GM12878 (cell line): ENCODE results near the gene CTSL. TPM values are rescaled to one million over a fixed set of nuclear protein-coding genes. Genes with fewer than 3 reads are reported as not detected.

Experiments
- ATAC-seq: fragments of 200-7000 bp; cut with Tn5 transposase; 3 replicates; pipeline ENCODE4 v1.9.1; 2020; ENCODE audit warnings: mild to moderate bottlenecking, moderate library complexity
- BruUV-seq: library from RNA; stranded (reverse); fragments of 400-500 nt; replicated peaks from 2 replicates; lab custom pipeline; 2021; lab: Mats Ljungman, UMichigan
- CTCF ChIA-PET: fragments of 300-600 bp; sonication (Branson Sonifier 250); formaldehyde crosslinking; extraction: SDS; loops from one replicate; lab custom pipeline; 2021; ENCODE audit warnings: inconsistent platforms; lab: Yijun Ruan, JAX
- POLR2A ChIA-PET: fragments of 350-600 bp; formaldehyde crosslinking; extraction: SDS; loops from one replicate; lab custom pipeline; 2021; ENCODE audit warnings: inconsistent platforms; lab: Charles Lee
- RAD21 ChIA-PET: fragments of 300-600 bp; sonication (Branson Sonifier 250); formaldehyde crosslinking; loops from one replicate; lab custom pipeline; 2023; ENCODE audit warnings: antibody characterized with exemption; ENCODE audit not compliant: unreplicated experiment; lab: Charles Lee
- SMC1A ChIA-PET: fragments of 300-600 bp; sonication (Branson Sonifier 250); formaldehyde crosslinking; loops from one replicate; lab custom pipeline; 2023; ENCODE audit not compliant: unreplicated experiment, uncharacterized antibody; lab: Charles Lee
- DNase-seq: peaks from one replicate; pipeline ENCODE4 v3.0.0-alpha.2; 2011; ENCODE audit warnings: low read depth, low spot score
- FAIRE-seq: peaks from 3 replicates; lab custom pipeline; 2011; peaks lifted over from hg19 to GRCh38; lab: Jason Lieb, UNC
- H2AFZ ChIP-seq: 2 replicates; pipeline ENCODE4 v1.6.0; 2011; ENCODE audit warnings: low read depth, low read length, control low read depth; ENCODE audit not compliant: control insufficient read depth
- H3K27ac ChIP-seq: 2 replicates; pipeline ENCODE4 v1.5.1; 2011; ENCODE audit warnings: control low read depth; ENCODE audit not compliant: control insufficient read depth, insufficient read depth
- H3K27me3 ChIP-seq, 2 experiments: replicated peaks in 1 of 2; 2 replicates each; pipeline versions ENCODE4 v1.6.0 to v1.6.1; 2011; ENCODE audit warnings: low read length in 1 of 2; ENCODE audit not compliant: control insufficient read depth in 2 of 2, insufficient read depth in 2 of 2
- H3K36me3 ChIP-seq, 2 experiments: 2 replicates each; pipeline ENCODE4 v1.5.1; 2011; ENCODE audit warnings: low read length in 1 of 2; ENCODE audit not compliant: control insufficient read depth in 2 of 2, insufficient read depth in 2 of 2
- H3K4me1 ChIP-seq: 2 replicates; pipeline ENCODE4 v1.6.1; 2011; ENCODE audit warnings: mild to moderate bottlenecking, low read length, moderate library complexity, mixed read lengths; ENCODE audit not compliant: control insufficient read depth, insufficient read depth
- H3K4me2 ChIP-seq: 2 replicates; pipeline ENCODE4 v1.6.0; 2011; ENCODE audit warnings: control low read depth; ENCODE audit not compliant: control insufficient read depth, insufficient read depth
- H3K4me3 ChIP-seq: fragments of 200-600 bp; sonication (generic); 2 replicates; pipeline ENCODE4 v1.5.1; 2016
- H3K79me2 ChIP-seq: 2 replicates; pipeline ENCODE4 v1.6.0; 2011; ENCODE audit warnings: low read length; ENCODE audit not compliant: control insufficient read depth, insufficient read depth
- H3K9ac ChIP-seq: 2 replicates; pipeline ENCODE4 v1.8.0; 2011; ENCODE audit warnings: low read length, control low read depth, mixed read lengths; ENCODE audit not compliant: control insufficient read depth, insufficient read depth
- H3K9me3 ChIP-seq: replicated peaks from 3 replicates; pipeline ENCODE4 v1.5.1; 2011; ENCODE audit warnings: mild to moderate bottlenecking, low read length; ENCODE audit not compliant: control insufficient read depth, insufficient read depth
- H4K20me1 ChIP-seq: 2 replicates; pipeline ENCODE4 v1.6.0; 2011; ENCODE audit not compliant: control insufficient read depth, insufficient read depth
- EED ChIP-seq: sonication (generic); IDR thresholded peaks from 2 replicates; pipeline ENCODE4 v1.6.1; 2016; ENCODE audit warnings: antibody characterized with exemption, low read depth
- GATAD2B ChIP-seq: fragments of 450-650 bp; conservative IDR thresholded peaks from 2 replicates; pipeline ENCODE4 v1.6.1; 2017; ENCODE audit warnings: low read depth, mild to moderate bottlenecking, moderate library complexity
- JUNB ChIP-seq: IDR thresholded peaks from 2 replicates; pipeline ENCODE4 v1.6.1; 2016; ENCODE audit warnings: antibody characterized with exemption, mild to moderate bottlenecking
- NFIC ChIP-seq: IDR thresholded peaks from 2 replicates; pipeline ENCODE4 v1.6.1; 2012; ENCODE audit warnings: low read depth, mild to moderate bottlenecking, inconsistent platforms, low read length, moderate library complexity
- NR2C1 ChIP-seq: fragments of 450-650 bp; IDR thresholded peaks from 2 replicates; pipeline ENCODE4 v1.6.1; 2017; ENCODE audit warnings: antibody characterized with exemption, mild to moderate bottlenecking, moderate library complexity
- RUNX3 ChIP-seq: IDR thresholded peaks from 2 replicates; pipeline ENCODE4 v1.6.1; 2012; ENCODE audit warnings: low read length, inconsistent platforms
- WRNIP1 ChIP-seq: IDR thresholded peaks from 2 replicates; pipeline ENCODE4 v1.6.1; 2011; ENCODE audit warnings: low read depth, low read length, improper control_type of control experiment, borderline replicate concordance
- WGBS: methylation state at CpG from one replicate; pipeline ENCODE4 v1.1.6; 2016; ENCODE audit warnings: low lambda C conversion rate; ENCODE audit not compliant: insufficient replicate concordance, insufficient coverage; ENCODE audit errors: missing lambda C conversion rate; 5-methylcytosine and 5-hydroxymethylcytosine counted together
- in situ Hi-C: fragments of 300-500 bp; cut with MboI; formaldehyde crosslinking; loops from 9 replicates; pipeline ENCODE4 v1.14.3; 2018; ENCODE audit warnings: mixed read lengths
- intact Hi-C: fragments of 100-400 bp; cut with micrococcal nuclease; formaldehyde crosslinking; loops from one replicate; pipeline ENCODE4 v1.14.2; 2022; ENCODE audit not compliant: unreplicated experiment
- polyA plus RNA-seq, 11 experiments: library from polyadenylated mRNA; depleted of rRNA in 4 of 11; unstranded in 6 of 11; stranded (reverse) in 5 of 11; fragments of >200 nt; fragmentation: Nextera tagmentation in 4 of 11; fragmentation: Illumina TruSeq in 1 of 11; extraction: Ambion mirVana in 4 of 11; extraction: Trizol in 1 of 11; gene quantifications; 1 replicate in 1 of 11; 2 replicates in 10 of 11; pipeline versions ENCODE4 v1.2.1 to v1.2.3, GENCODE V29; 2011 to 2016; ENCODE audit warnings: inconsistent platforms in 2 of 11, missing spikeins in 2 of 11, low read depth in 1 of 11
- total RNA-seq, 4 experiments: library from RNA; depleted of rRNA in 3 of 4; stranded (reverse); fragments of >200 nt in 3 of 4; fragmentation: Illumina TruSeq in 1 of 4; extraction: Trizol in 1 of 4; gene quantifications; 2 replicates each; pipeline versions ENCODE4 v1.2.1 to v1.2.3, GENCODE V29; 2013 to 2021
- TF ChIP-seq, protein P1 (sequence below): fragments of 450-650 bp; IDR thresholded peaks from 2 replicates; pipeline ENCODE4 v1.6.1; 2018; ENCODE audit warnings: borderline replicate concordance, mild to moderate bottlenecking; ENCODE audit not compliant: partially characterized antibody
- TF ChIP-seq, protein P2 (sequence below): fragments of 450-650 bp; IDR thresholded peaks from 2 replicates; pipeline ENCODE4 v1.6.1; 2016; ENCODE audit warnings: mild to moderate bottlenecking, moderate library complexity, borderline replicate concordance

CTSL gene
- total and polyA plus RNA-seq, 10 of the 15 experiments (the other 5 are each of a cell fraction or from before 2014, with no cell fraction given): 0.24 to 0.72 TPM; not detected in 8

DNA sequence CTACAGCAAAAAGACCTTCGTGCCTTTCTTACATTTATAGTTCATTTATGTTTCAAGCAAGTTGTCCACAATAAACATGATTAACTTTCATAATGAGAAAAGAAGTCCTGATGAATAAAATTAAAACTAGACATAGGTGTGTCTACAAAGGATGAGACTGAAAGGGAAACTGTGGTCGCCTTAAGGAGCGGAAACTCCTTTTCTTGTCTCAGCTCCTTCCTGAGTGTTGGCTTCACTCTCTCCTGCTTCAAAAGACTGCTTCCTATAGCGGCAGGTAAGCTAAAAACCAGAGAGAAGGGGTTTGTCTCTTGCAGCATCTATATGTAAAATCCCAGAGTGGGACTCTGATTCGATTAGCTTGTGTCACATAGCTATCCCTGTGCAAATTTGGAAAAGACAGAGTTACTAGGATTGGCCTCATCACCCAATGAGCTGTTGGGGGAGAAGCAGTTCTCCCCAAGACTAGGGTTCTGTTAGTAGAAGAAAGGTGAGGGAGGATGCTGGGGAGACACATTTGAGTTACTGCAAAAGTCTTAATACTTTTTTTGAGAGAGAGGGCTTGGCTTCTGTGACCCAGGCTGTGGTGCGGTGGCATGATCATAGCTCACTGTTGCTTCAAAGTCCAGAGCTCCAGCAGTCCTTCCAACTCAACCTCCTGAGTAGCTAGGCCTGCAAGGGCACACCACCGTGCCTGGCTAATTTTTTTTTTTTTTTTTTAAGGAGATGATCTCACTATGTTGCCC, 16.8 kb upstream of the CTSL start:
- ATAC-seq: peak; percentile 53
- DNase-seq: no peak
- ChIA-PET POLR2A (no interaction called here), SMC1A (no interaction called here), RAD21 (no interaction called here), CTCF (no interaction called here)
- Histone ChIP-seq H3K27me3 (no peaks in the 10 kb centered on the region; a peak in 1 of 4 replicates), H3K4me3 (no peak overlapping the region), H3K27ac (no peak overlapping the region), H3K36me3 (peaks cover 5 to 10% of the 10 kb centered on the region in 2 experiments; a peak in 3 of 4 replicates), H3K9me3 (no peaks in the 10 kb centered on the region), H2AFZ (no peak overlapping the region), H3K4me1 (peaks cover 15% of the 10 kb centered on the region), H4K20me1 (no peaks in the 10 kb centered on the region), H3K9ac (no peak overlapping the region), H3K4me2 (0 out of 2 replicates have a peak overlapping the region, but pooled peaks have one; percentile 13), H3K79me2 (no peaks in the 10 kb centered on the region)
- in situ Hi-C loops: no loop called here
- intact Hi-C loops: no loop called here
- WGBS: 22% methylated on average over 7 of the region's 7 CpGs
- peak; percentile 74 for FAIRE-seq
- TF ChIP-seq RUNX3 (peak; percentile 58; the same call in 1 of the 2 replicates), EED (0 out of 2 replicates have a peak, but pooled peaks have one; percentile 17), WRNIP1 (no peak), NFIC (peak; percentile 39; the same call in 1 of the 2 replicates), NR2C1 (no peak)
- BruUV-seq: no TSS peak

- H3K9ac ChIP-seq: no peak overlapping the region
- H3K36me3 ChIP-seq: peaks cover 5 to 10% of the 10 kb centered on the region in 2 experiments; a peak in 3 of 4 replicates
- no TSS peak for BruUV-seq
- SMC1A ChIA-PET: interaction anchor here (0.5 kb wide), 1 partner anchor 11 kb away, joined by 3 read pairs; no protein-coding TSS in a partner anchor
- RAD21 ChIA-PET: no interaction called here
- no peaks in the 10 kb centered on the region for H3K9me3 ChIP-seq
- no peak for DNase-seq
- FAIRE-seq: no peak
- intact Hi-C loops: no loop called here
- H3K4me3 ChIP-seq: no peak overlapping the region
- H4K20me1 ChIP-seq: no peaks in the 10 kb centered on the region
- WGBS: 20% methylated on average over 5 of the region's 5 CpGs
- in situ Hi-C loops: no loop called here
- H3K79me2 ChIP-seq: no peaks in the 10 kb centered on the region
- H2AFZ ChIP-seq: no peak overlapping the region
- CTCF ChIA-PET: interaction anchor here (1.0 kb wide), 1 partner anchor 26 kb away, joined by 3 read pairs; no protein-coding TSS in a partner anchor
- peaks cover 0 to 2% of the 10 kb centered on the region in 2 experiments; a peak in 1 of 4 replicates for H3K27me3 ChIP-seq
- no peak for ATAC-seq
- H3K4me1 ChIP-seq: peaks cover 15% of the 10 kb centered on the region
- no peak overlapping the region for H3K4me2 ChIP-seq
- H3K27ac ChIP-seq: no peak overlapping the region
- POLR2A ChIA-PET: no interaction called here
- TF ChIP-seq JUNB (no peak), GATAD2B (no peak)
- TF ChIP-seq, protein P1, sequence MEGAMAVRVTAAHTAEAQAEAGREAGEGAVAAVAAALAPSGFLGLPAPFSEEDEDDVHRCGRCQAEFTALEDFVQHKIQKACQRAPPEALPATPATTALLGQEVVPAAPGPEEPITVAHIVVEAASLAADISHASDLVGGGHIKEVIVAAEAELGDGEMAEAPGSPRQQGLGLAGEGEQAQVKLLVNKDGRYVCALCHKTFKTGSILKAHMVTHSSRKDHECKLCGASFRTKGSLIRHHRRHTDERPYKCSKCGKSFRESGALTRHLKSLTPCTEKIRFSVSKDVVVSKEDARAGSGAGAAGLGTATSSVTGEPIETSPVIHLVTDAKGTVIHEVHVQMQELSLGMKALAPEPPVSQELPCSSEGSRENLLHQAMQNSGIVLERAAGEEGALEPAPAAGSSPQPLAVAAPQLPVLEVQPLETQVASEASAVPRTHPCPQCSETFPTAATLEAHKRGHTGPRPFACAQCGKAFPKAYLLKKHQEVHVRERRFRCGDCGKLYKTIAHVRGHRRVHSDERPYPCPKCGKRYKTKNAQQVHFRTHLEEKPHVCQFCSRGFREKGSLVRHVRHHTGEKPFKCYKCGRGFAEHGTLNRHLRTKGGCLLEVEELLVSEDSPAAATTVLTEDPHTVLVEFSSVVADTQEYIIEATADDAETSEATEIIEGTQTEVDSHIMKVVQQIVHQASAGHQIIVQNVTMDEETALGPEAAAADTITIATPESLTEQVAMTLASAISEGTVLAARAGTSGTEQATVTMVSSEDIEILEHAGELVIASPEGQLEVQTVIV: no peak
- TF ChIP-seq, protein P2, sequence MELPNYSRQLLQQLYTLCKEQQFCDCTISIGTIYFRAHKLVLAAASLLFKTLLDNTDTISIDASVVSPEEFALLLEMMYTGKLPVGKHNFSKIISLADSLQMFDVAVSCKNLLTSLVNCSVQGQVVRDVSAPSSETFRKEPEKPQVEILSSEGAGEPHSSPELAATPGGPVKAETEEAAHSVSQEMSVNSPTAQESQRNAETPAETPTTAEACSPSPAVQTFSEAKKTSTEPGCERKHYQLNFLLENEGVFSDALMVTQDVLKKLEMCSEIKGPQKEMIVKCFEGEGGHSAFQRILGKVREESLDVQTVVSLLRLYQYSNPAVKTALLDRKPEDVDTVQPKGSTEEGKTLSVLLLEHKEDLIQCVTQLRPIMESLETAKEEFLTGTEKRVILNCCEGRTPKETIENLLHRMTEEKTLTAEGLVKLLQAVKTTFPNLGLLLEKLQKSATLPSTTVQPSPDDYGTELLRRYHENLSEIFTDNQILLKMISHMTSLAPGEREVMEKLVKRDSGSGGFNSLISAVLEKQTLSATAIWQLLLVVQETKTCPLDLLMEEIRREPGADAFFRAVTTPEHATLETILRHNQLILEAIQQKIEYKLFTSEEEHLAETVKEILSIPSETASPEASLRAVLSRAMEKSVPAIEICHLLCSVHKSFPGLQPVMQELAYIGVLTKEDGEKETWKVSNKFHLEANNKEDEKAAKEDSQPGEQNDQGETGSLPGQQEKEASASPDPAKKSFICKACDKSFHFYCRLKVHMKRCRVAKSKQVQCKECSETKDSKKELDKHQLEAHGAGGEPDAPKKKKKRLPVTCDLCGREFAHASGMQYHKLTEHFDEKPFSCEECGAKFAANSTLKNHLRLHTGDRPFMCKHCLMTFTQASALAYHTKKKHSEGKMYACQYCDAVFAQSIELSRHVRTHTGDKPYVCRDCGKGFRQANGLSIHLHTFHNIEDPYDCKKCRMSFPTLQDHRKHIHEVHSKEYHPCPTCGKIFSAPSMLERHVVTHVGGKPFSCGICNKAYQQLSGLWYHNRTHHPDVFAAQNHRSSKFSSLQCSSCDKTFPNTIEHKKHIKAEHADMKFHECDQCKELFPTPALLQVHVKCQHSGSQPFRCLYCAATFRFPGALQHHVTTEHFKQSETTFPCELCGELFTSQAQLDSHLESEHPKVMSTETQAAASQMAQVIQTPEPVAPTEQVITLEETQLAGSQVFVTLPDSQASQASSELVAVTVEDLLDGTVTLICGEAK: no peak
Observed at GRCh38 chr9:87710443-87710842, 15.5 kb upstream of the CTSL start.
